ENCODE data around the gene SKI.

SKI gene

DNA sequence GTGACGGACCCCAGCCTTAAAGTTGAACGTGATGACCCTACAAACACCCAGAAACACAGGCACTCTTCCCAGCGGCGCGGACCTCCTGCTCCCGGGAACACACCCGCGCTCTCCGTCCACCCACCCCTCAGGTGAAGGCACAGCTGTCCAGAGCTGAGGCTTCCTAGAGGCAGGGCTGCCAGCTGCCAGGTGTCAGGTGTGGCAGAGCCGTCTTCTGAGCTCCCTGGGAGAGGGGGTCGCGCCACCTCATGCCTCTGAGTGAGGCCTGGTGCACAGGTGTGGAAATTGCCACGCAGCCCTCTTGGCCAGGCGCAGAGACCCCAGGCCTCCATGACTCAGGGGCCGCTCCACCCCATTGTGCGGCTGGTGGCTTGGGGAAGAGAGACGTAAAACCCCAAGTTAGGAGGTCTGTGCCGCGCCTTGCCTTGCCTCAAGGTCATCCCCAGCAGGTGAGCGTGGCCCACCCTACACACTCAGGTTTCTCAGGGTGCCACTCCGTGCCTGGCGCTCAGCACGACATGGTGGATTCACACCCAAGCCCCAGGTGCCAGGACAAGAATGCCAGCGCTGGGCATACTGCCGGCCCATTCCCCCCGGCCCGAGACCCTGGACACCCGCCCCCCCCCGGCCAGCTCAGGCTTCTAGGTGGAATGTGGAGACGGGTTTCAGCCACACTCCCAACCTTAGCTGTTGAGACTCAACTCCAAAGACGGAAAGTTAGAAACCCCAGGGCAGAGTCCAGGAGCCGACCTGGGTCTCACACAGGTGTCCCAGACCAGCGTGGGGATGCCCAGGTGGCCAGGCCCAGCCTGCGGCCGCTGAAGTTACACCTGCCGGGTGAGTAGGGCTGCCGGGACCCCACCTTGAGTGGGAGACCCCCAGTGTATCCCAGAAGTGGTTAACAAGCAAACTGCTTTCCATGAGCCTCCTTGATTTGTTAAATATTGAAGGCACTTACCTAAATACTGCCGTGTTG, 42.0 kb upstream of the SKI start:
- Histone ChIP-seq H4K20me1 (ENCODE audit: insufficient read depth, low read length) (no peaks in the 10 kb centered on the region), H3K27me3 (ENCODE audit: low read depth, low read length) (no peaks in the 10 kb centered on the region), H3K4me2 (ENCODE audit: low read length) (no peak overlapping the region), H3K79me2 (ENCODE audit: low read length) (peaks cover 5% of the 10 kb centered on the region; the same call in 1 of the 2 replicates), H3K36me3 (replicated peaks; ENCODE audit: low read depth, low read length) (no peaks in the 10 kb centered on the region), H3K27ac (ENCODE audit: low read length) (no peak overlapping the region), H3K4me3 (ENCODE audit: low read length) (no peak overlapping the region), H2AFZ (ENCODE audit: low read depth, low read length) (no peak overlapping the region), H3K9ac (ENCODE audit: low read length) (no peak overlapping the region), H3K9me3 (ENCODE audit: insufficient read depth, low read length) (no peaks in the 10 kb centered on the region), H3K4me1 (ENCODE audit: low read length) (no peaks in the 10 kb centered on the region)
- no peak for TF ChIP-seq EZH2phosphoT487 (IDR thresholded peaks at IDR 0.05; ENCODE audit: low read depth)
- TF ChIP-seq, protein P1, sequence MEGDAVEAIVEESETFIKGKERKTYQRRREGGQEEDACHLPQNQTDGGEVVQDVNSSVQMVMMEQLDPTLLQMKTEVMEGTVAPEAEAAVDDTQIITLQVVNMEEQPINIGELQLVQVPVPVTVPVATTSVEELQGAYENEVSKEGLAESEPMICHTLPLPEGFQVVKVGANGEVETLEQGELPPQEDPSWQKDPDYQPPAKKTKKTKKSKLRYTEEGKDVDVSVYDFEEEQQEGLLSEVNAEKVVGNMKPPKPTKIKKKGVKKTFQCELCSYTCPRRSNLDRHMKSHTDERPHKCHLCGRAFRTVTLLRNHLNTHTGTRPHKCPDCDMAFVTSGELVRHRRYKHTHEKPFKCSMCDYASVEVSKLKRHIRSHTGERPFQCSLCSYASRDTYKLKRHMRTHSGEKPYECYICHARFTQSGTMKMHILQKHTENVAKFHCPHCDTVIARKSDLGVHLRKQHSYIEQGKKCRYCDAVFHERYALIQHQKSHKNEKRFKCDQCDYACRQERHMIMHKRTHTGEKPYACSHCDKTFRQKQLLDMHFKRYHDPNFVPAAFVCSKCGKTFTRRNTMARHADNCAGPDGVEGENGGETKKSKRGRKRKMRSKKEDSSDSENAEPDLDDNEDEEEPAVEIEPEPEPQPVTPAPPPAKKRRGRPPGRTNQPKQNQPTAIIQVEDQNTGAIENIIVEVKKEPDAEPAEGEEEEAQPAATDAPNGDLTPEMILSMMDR (IDR thresholded peaks at IDR 0.05; ENCODE audit: low read depth, low read length): no peak

DNA sequence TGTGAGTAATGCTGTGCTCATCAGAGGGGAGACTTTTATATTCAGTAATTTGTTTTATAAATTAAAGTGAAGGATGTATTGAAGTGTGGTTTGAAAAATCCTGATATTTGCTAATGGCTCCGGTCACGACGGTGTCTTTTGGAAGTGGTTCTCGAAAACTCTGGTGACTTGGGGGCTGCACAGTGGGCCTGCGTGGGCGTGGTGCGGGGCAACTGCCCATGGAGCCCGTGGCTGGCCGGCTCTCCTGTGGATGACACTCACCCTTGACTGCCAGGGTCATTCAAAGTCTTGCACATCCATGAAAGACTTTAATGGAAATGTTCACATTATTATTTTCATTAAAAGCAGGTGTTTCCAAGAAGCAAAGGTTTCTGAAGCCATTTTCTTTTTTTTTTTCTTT, 41.2 kb upstream of the SKI start:
- Histone ChIP-seq H3K27ac (ENCODE audit: low read length) (no peak overlapping the region), H3K4me1 (ENCODE audit: low read length) (no peaks in the 10 kb centered on the region), H3K4me3 (ENCODE audit: low read length) (no peak overlapping the region), H3K79me2 (ENCODE audit: low read length) (peaks cover 5% of the 10 kb centered on the region; the same call in 1 of the 2 replicates), H3K4me2 (ENCODE audit: low read length) (no peak overlapping the region), H3K27me3 (ENCODE audit: low read depth, low read length) (no peaks in the 10 kb centered on the region), H3K36me3 (replicated peaks; ENCODE audit: low read depth, low read length) (no peaks in the 10 kb centered on the region), H3K9ac (ENCODE audit: low read length) (no peak overlapping the region), H3K9me3 (ENCODE audit: insufficient read depth, low read length) (no peaks in the 10 kb centered on the region), H2AFZ (ENCODE audit: low read depth, low read length) (no peak overlapping the region), H4K20me1 (ENCODE audit: insufficient read depth, low read length) (no peaks in the 10 kb centered on the region)
- TF ChIP-seq, protein P1 (IDR thresholded peaks at IDR 0.05; ENCODE audit: low read depth, low read length): no peak
- no peak for TF ChIP-seq EZH2phosphoT487 (IDR thresholded peaks at IDR 0.05; ENCODE audit: low read depth)

DNA sequence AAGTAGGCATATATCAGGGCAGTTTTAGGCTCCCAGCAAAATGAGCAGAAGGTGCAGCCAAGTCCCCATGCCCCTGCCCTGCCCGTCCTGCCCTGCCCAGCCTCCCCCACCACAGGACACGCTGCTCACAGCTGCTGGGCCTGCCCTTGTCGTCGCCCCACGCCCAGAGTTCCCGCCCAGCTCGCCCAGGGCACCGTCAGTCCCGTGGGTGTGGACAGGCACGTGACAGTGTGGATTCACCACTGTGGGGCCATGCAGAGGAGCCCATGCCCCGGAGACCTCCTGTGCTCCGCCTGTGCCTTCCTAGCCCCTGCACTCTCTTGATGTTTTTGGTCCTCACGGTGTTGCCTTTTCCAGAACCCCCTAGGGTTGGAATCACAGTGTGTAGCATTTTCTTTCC, 40.5 kb upstream of the SKI start:
- Histone ChIP-seq H3K4me3 (ENCODE audit: low read length) (no peak overlapping the region), H3K36me3 (replicated peaks; ENCODE audit: low read depth, low read length) (peaks cover 7% of the 10 kb centered on the region), H3K4me1 (ENCODE audit: low read length) (no peaks in the 10 kb centered on the region), H4K20me1 (ENCODE audit: insufficient read depth, low read length) (no peaks in the 10 kb centered on the region), H2AFZ (ENCODE audit: low read depth, low read length) (no peak overlapping the region), H3K79me2 (ENCODE audit: low read length) (peaks cover 5% of the 10 kb centered on the region; the same call in 1 of the 2 replicates), H3K4me2 (ENCODE audit: low read length) (no peak overlapping the region), H3K27ac (ENCODE audit: low read length) (no peak overlapping the region), H3K9me3 (ENCODE audit: insufficient read depth, low read length) (no peaks in the 10 kb centered on the region), H3K27me3 (ENCODE audit: low read depth, low read length) (no peaks in the 10 kb centered on the region), H3K9ac (ENCODE audit: low read length) (no peak overlapping the region)
- TF ChIP-seq, protein P1 (IDR thresholded peaks at IDR 0.05; ENCODE audit: low read depth, low read length): no peak
- no peak for TF ChIP-seq EZH2phosphoT487 (IDR thresholded peaks at IDR 0.05; ENCODE audit: low read depth)

DNA sequence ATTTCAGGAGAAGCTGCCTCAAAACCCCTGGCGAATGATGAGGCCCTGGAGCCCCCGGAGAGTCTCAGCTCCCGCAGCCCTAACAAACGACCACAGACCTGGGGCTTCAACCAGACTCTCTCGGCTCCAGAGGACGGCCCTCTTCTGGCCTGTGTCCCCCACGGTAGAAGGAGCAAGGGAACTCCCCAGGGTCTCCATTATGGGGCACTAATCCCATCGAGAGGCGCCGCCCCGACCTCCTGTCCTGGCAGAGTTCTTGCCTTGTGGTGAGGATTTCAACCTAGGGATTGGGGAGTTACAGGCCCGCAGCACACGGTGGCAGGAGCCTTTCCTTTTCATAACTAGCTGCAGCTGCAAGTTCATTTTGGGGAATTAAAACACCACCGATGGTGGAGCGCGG, 39.8 kb upstream of the SKI start:
- Histone ChIP-seq H2AFZ (ENCODE audit: low read depth, low read length) (no peak overlapping the region), H3K36me3 (replicated peaks; ENCODE audit: low read depth, low read length) (peaks cover 8% of the 10 kb centered on the region), H3K9me3 (ENCODE audit: insufficient read depth, low read length) (no peaks in the 10 kb centered on the region), H3K4me2 (ENCODE audit: low read length) (no peak overlapping the region), H3K27me3 (ENCODE audit: low read depth, low read length) (no peaks in the 10 kb centered on the region), H3K79me2 (ENCODE audit: low read length) (peaks cover 7% of the 10 kb centered on the region; the same call in 1 of the 2 replicates), H3K27ac (ENCODE audit: low read length) (no peak overlapping the region), H3K4me1 (ENCODE audit: low read length) (peaks cover 3% of the 10 kb centered on the region; the same call in 1 of the 2 replicates), H3K9ac (ENCODE audit: low read length) (no peak overlapping the region), H4K20me1 (ENCODE audit: insufficient read depth, low read length) (no peaks in the 10 kb centered on the region), H3K4me3 (ENCODE audit: low read length) (no peak overlapping the region)
- TF ChIP-seq EZH2phosphoT487 (IDR thresholded peaks at IDR 0.05; ENCODE audit: low read depth): no peak
- TF ChIP-seq, protein P1 (IDR thresholded peaks at IDR 0.05; ENCODE audit: low read depth, low read length): no peak

Data from OCI-LY3 (cell line).